NB4 (cell line): ENCODE data around the gene FBRS.

Experiments
- DNase-seq: peaks from one replicate; pipeline ENCODE4 v3.0.0; 2010; ENCODE audit warnings: low read depth
- H3K4me3 ChIP-seq: one replicate; pipeline ENCODE4 v1.5.1; 2011; ENCODE audit warnings: mild to moderate bottlenecking, low read depth, low read length, moderate library complexity
- MYC ChIP-seq: IDR thresholded peaks from 2 replicates; pipeline ENCODE4 v1.6.1; 2011; ENCODE audit warnings: low read depth, low read length
- POLR2A ChIP-seq: IDR thresholded peaks from 2 replicates; pipeline ENCODE4 v1.6.1; 2011; ENCODE audit warnings: mild to moderate bottlenecking; ENCODE audit not compliant: insufficient read length; ENCODE audit errors: extremely low read depth
- TF ChIP-seq, protein P1 (sequence below): IDR thresholded peaks from 2 replicates; pipeline ENCODE4 v1.6.1; 2011; ENCODE audit warnings: low read depth, low read length
- TF ChIP-seq, protein P2 (sequence below): IDR thresholded peaks from one replicate; pipeline ENCODE4 v1.5.1; 2012; ENCODE audit warnings: low read depth, low read length

FBRS gene

DNA sequence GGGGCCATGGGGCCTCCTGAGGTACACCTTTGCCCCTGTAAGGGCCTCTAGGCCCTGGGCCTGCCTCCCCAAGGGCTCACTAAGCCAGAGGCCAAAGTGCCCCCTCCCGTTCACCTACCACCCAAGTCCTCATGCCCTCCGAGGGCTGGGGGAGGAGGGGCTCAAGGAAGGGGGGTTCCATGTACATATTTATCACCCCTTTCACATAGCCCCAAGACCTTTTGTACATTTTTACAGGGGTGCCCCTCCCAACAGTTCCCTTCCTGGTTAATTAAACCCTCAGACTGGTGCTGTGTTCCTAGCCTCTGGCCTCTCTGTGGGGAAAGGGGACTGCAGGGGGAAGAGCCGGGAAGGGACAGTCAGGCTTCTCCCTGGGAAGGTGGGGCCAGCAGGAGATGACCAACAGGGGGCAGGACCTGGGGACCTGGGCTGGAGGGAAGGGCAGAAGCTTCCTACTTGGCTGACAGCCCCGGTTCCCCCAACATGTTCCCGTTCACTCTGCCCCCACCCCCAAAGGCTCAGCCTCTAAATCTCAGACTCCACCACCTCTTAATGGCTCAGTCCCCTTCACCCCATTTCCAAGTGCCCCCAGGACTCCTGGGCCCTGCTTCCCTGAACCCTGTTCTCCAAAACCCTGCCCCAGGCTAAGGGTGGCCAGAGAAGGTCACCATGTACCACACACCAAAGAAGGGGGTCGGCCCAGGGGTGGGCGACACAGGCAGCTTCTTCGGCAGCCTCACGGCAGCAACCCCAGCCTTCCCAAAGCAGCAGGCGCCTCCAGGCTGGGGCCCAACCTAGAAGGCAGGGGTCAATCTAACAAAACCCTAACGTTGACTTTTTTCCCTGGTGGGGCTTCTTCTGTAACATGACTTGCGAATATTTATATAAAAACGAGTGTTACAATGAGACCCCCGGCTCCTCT lies 11.9 kb downstream of the FBRS start:
- no peak overlapping the region for H3K4me3 ChIP-seq
- no peak for DNase-seq
- TF ChIP-seq POLR2A = no peak
- TF ChIP-seq, protein P1, sequence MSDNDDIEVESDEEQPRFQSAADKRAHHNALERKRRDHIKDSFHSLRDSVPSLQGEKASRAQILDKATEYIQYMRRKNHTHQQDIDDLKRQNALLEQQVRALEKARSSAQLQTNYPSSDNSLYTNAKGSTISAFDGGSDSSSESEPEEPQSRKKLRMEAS = no peak
- TF ChIP-seq, protein P2, sequence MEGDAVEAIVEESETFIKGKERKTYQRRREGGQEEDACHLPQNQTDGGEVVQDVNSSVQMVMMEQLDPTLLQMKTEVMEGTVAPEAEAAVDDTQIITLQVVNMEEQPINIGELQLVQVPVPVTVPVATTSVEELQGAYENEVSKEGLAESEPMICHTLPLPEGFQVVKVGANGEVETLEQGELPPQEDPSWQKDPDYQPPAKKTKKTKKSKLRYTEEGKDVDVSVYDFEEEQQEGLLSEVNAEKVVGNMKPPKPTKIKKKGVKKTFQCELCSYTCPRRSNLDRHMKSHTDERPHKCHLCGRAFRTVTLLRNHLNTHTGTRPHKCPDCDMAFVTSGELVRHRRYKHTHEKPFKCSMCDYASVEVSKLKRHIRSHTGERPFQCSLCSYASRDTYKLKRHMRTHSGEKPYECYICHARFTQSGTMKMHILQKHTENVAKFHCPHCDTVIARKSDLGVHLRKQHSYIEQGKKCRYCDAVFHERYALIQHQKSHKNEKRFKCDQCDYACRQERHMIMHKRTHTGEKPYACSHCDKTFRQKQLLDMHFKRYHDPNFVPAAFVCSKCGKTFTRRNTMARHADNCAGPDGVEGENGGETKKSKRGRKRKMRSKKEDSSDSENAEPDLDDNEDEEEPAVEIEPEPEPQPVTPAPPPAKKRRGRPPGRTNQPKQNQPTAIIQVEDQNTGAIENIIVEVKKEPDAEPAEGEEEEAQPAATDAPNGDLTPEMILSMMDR = no peak
- TF ChIP-seq MYC = no peak

DNA sequence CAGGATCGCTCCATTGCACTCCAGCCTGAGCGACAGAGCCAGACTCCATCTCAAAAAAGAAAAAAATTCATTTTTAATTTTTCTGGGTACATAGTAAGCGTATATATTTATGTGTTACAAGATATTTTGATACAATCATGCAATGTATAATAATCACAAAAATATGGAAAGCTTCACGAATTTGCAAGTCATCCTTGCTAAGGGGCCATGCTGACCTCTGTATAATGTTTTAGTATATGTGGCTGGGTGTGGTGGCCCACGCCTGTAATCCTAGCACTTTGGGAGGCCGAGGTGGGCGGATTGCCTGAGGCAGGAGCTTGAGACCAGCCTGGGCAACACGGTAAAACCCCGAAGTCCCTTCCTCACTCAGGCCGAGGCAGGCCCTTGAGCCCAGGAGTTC lies 16.9 kb downstream of the FBRS start:
- H3K4me3 ChIP-seq = no peak overlapping the region
- TF ChIP-seq, protein P1 = no peak
- TF ChIP-seq, protein P2 = no peak
- TF ChIP-seq POLR2A = no peak
- no peak for DNase-seq

DNA sequence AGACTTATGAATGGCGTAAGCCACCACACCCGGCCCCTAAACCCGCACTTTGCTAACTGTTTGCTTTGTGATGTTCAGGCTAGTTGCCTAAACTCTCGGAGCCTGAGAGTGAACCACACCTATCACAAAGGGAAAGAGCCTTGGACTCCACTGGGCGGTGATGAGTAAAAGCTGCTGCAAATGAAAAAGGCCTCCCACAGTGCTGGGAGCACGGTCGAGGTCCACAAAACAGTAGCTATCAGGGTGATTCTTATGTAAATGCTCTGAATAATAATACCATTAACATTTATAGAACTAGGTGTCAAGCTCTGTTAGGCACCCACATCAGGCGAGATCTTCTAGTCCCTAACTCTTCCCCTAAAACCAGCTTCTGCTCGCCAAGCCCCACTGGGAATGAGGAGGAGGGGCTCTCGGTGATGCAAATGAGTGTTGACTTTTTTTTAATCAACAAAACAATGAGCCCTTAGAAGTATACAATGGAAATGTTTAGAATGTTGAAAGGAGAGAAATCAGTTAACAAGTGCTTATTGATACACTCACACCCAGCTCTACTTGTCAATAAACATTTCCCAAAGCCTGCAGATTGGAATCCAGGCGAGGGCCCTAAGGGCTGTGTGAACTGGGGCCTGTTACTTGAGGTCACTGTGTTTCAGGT lies 19.8 kb downstream of the FBRS start:
- H3K4me3 ChIP-seq = no peak overlapping the region
- no peak for TF ChIP-seq POLR2A
- no peak for DNase-seq

DNA sequence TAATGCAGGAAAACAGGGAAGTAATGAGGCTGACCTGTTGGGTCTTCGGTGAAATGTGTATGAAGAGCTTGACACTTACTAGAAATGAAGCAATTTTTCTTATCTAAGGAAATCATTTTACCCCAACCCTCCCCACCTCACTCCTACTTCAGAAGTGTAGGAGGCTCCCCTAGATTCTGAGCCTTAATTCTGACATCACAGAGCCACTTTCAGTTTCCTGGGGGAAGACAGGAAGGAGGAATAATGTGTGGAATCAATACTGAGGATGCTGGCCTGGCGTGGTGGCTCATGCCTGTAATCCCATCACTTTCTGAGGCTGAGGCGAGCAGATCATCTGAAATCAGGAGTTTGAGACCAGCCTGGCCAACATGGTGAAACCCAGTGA lies 20.3 kb downstream of the FBRS start:
- TF ChIP-seq, protein P2 = no peak
- TF ChIP-seq, protein P1 = no peak
- TF ChIP-seq MYC (no peak), POLR2A (no peak)
- no peak overlapping the region for H3K4me3 ChIP-seq
- no peak for DNase-seq

DNA sequence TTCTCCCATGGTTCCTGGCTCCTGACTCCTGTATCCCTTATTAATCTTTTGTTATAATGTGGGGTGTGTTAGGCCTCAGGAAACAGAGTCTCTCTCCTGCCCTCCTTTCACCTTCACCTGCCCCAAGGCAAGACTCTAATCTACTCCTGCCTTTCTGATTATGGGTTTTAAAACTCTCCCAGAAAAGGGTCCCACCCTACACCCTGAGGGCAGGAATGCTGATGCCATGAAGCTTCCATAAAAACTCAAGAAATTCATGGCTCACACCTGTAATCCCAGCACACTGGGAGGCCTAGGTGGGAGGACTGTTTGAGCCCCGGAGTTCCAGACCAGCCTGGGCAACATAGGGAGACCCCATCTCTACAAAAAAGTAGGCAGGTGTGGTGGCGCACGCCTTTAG lies 22.1 kb downstream of the FBRS start:
- H3K4me3 ChIP-seq = no peak overlapping the region
- no peak for DNase-seq
- TF ChIP-seq POLR2A = no peak
- TF ChIP-seq, protein P1 = no peak
- no peak for TF ChIP-seq MYC
- TF ChIP-seq, protein P2 = no peak

DNA sequence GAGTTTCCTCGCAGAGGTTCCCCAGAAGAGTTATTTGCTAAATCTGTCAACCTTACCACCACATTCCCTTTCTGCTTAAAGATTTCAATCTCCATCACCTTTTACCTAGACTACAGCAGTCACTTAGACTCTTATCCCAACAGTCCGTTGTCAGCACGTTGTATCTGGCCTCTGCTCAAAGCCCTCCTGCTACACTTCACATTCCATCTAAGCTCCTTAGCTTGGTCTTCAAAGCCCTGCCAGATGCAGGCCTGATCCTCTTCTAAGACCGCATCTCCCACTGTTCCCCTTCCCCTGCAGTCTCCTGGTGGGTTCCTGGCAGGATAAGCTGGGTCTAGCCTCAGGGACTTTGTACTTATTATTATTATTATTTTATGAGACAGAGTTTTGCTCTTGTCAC lies 30.5 kb downstream of the FBRS start:
- TF ChIP-seq MYC = no peak
- TF ChIP-seq, protein P2 = no peak
- TF ChIP-seq POLR2A = no peak
- TF ChIP-seq, protein P1 = no peak
- DNase-seq = no peak
- H3K4me3 ChIP-seq = no peak overlapping the region
